SK-N-SH (cell line): Measurements from ENCODE around the gene TRMT10A. TPM values are rescaled to one million over a fixed set of nuclear protein-coding genes. Genes with fewer than 3 reads are reported as not detected.

ENCODE experiments used
- CTCF ChIA-PET: fragments of 300-600, 350-600 bp; formaldehyde crosslinking; extraction: SDS; loops from one replicate; lab custom pipeline; 2021; lab: Yijun Ruan, JAX
- POLR2A ChIA-PET: fragments of 350-600 bp; sonication (Branson Sonifier 250); formaldehyde crosslinking; extraction: SDS; loops from one replicate; lab custom pipeline; 2020; ENCODE audit warnings: antibody characterized with exemption, inconsistent platforms; lab: Yijun Ruan, JAX
- DNase-seq: peaks from one replicate; pipeline ENCODE4 v3.0.0; 2012
- H2AFZ ChIP-seq: fragments of 200-600 bp; sonication (generic); 2 replicates; pipeline ENCODE4 v1.8.1; 2016; ENCODE audit warnings: antibody characterized with exemption, mild to moderate bottlenecking, low read depth
- H3F3A ChIP-seq: fragments of 200-600 bp; sonication (generic); replicated peaks from 2 replicates; pipeline ENCODE3; 2016; ENCODE audit warnings: antibody characterized with exemption, mild to moderate bottlenecking; ENCODE audit not compliant: insufficient read depth
- H3K27ac ChIP-seq, 2 experiments: fragments of 200-500 bp in 1 of 2; fragments of 200-600 bp in 1 of 2; sonication (Bioruptor generic) in 1 of 2; sonication (generic), shearing (Covaris generic) in 1 of 2; 2 replicates each; pipeline versions ENCODE4 v1.5.1 to v1.6.1; 2014 to 2016; ENCODE audit warnings: low read depth in 2 of 2, inconsistent platforms in 1 of 2, low read length in 1 of 2, mild to moderate bottlenecking in 1 of 2, mixed read lengths in 1 of 2
- H3K27me3 ChIP-seq: fragments of 200-600 bp; sonication (generic), shearing (Covaris generic); 2 replicates; pipeline ENCODE4 v1.6.1; 2016; ENCODE audit warnings: mixed run types; ENCODE audit not compliant: insufficient read depth
- H3K36me3 ChIP-seq, 2 experiments: fragments of 200-500 bp in 1 of 2; fragments of 200-600 bp in 1 of 2; sonication (Bioruptor generic) in 1 of 2; sonication (generic) in 1 of 2; replicated peaks in 1 of 2; 2 replicates each; pipeline versions ENCODE3 to v1.5.1; 2014 to 2016; ENCODE audit warnings: low read length in 1 of 2, mild to moderate bottlenecking in 1 of 2; ENCODE audit not compliant: insufficient read depth in 2 of 2, control insufficient read depth in 1 of 2
- H3K4me1 ChIP-seq, 2 experiments: fragments of 200-500 bp in 1 of 2; fragments of 200-600 bp in 1 of 2; sonication (Bioruptor generic) in 1 of 2; sonication (generic), shearing (Covaris generic) in 1 of 2; 2 replicates each; pipeline versions ENCODE4 v1.5.1 to v1.6.1; 2014 to 2016; ENCODE audit warnings: low read depth in 1 of 2, low read length in 1 of 2, mixed run types in 1 of 2; ENCODE audit not compliant: insufficient read depth in 2 of 2, control insufficient read depth in 1 of 2
- H3K4me2 ChIP-seq: fragments of 200-600 bp; sonication (generic), shearing (Covaris generic); 2 replicates; pipeline ENCODE4 v1.6.1; 2017; ENCODE audit warnings: mixed run types
- H3K4me3 ChIP-seq, 2 experiments: fragments of 200-500 bp in 1 of 2; fragments of 200-600 bp in 1 of 2; sonication (Bioruptor generic) in 1 of 2; sonication (generic), shearing (Covaris generic) in 1 of 2; 2 replicates each; pipeline versions ENCODE4 v1.5.1 to v1.8.1; 2014 to 2016; ENCODE audit warnings: low read depth in 2 of 2, inconsistent platforms in 1 of 2, low read length in 1 of 2, mild to moderate bottlenecking in 1 of 2, mixed read lengths in 1 of 2, moderate library complexity in 1 of 2
- H3K79me2 ChIP-seq: fragments of 200-600 bp; sonication (generic); 2 replicates; pipeline ENCODE4 v1.8.1; 2017; ENCODE audit warnings: mild to moderate bottlenecking; ENCODE audit not compliant: insufficient read depth
- H3K9ac ChIP-seq: fragments of 200-600 bp; sonication (generic); 2 replicates; pipeline ENCODE4 v1.6.1; 2017; ENCODE audit warnings: mixed run types
- H3K9me2 ChIP-seq: fragments of 200-600 bp; sonication (generic); 2 replicates; pipeline ENCODE4 v1.6.1; 2017; ENCODE audit warnings: mixed run types
- H3K9me3 ChIP-seq: fragments of 200-600 bp; sonication (generic); 2 replicates; pipeline ENCODE4 v1.6.1; 2017; ENCODE audit warnings: mixed run types, mild to moderate bottlenecking, moderate library complexity
- H4K20me1 ChIP-seq: fragments of 200-600 bp; sonication (generic); 2 replicates; pipeline ENCODE4 v1.6.1; 2017; ENCODE audit warnings: mild to moderate bottlenecking, mixed run types; ENCODE audit not compliant: insufficient read depth
- CHD2 ChIP-seq: fragments of 150-350 bp; IDR thresholded peaks from 2 replicates; pipeline ENCODE4 v1.6.1; 2018; ENCODE audit warnings: low read length; ENCODE audit not compliant: partially characterized antibody
- ELF1 ChIP-seq: IDR thresholded peaks from 2 replicates; pipeline ENCODE4 v1.4.0; 2012
- EP300 ChIP-seq, 2 experiments: IDR thresholded peaks; 2 replicates each; pipeline versions ENCODE4 v1.4.0 to v1.6.1; 2012; ENCODE audit warnings: borderline replicate concordance in 1 of 2, low read depth in 1 of 2, low read length in 1 of 2
- FOSL2 ChIP-seq: IDR thresholded peaks from 2 replicates; pipeline ENCODE4 v1.4.0; 2012; ENCODE audit warnings: low read depth, mild to moderate bottlenecking, moderate library complexity, borderline replicate concordance
- FOXJ3 ChIP-seq: sonication (generic); formaldehyde crosslinking; IDR thresholded peaks from 2 replicates; pipeline ENCODE4 v1.5.1; 2020; ENCODE audit warnings: mild to moderate bottlenecking, missing genetic modification reagents
- FOXM1 ChIP-seq: IDR thresholded peaks from 2 replicates; pipeline ENCODE4 v1.4.0; 2012; ENCODE audit warnings: low read depth, mild to moderate bottlenecking
- GABPA ChIP-seq: IDR thresholded peaks from 2 replicates; pipeline ENCODE4 v1.4.0; 2012; ENCODE audit warnings: low read depth, mild to moderate bottlenecking
- IRF3 ChIP-seq: fragments of 150-350 bp; IDR thresholded peaks from 2 replicates; pipeline ENCODE4 v1.6.1; 2016; ENCODE audit warnings: mild to moderate bottlenecking, low read depth, low read length
- MEF2A ChIP-seq: IDR thresholded peaks from 2 replicates; pipeline ENCODE4 v1.4.0; 2012; ENCODE audit warnings: low read depth, borderline replicate concordance
- NRF1 ChIP-seq: IDR thresholded peaks from 2 replicates; pipeline ENCODE4 v1.6.1; 2012; ENCODE audit warnings: low read depth, mild to moderate bottlenecking, low read length
- PBX3 ChIP-seq: IDR thresholded peaks from 2 replicates; pipeline ENCODE4; 2012
- RCOR1 ChIP-seq: fragments of 150-350 bp; IDR thresholded peaks from 2 replicates; pipeline ENCODE4 v1.6.1; 2017; ENCODE audit warnings: antibody characterized with exemption, low read length
- RFX5 ChIP-seq: IDR thresholded peaks from 2 replicates; pipeline ENCODE4 v1.6.1; 2012; ENCODE audit warnings: mild to moderate bottlenecking, improper control_type of control experiment, low read length
- SIN3A ChIP-seq: IDR thresholded peaks from 2 replicates; pipeline ENCODE4 v1.6.1; 2012; ENCODE audit warnings: low read depth, mild to moderate bottlenecking, low read length, moderate library complexity, borderline replicate concordance
- TAF1 ChIP-seq: IDR thresholded peaks from 2 replicates; pipeline ENCODE4 v1.6.1; 2012; ENCODE audit warnings: low read depth, mild to moderate bottlenecking, low read length, moderate library complexity, borderline replicate concordance
- TCF12 ChIP-seq: IDR thresholded peaks from 2 replicates; pipeline ENCODE4 v1.4.0; 2012
- TEAD4 ChIP-seq: IDR thresholded peaks from 2 replicates; pipeline ENCODE4 v1.4.0; 2012; ENCODE audit warnings: mild to moderate bottlenecking, borderline replicate concordance; ENCODE audit not compliant: insufficient read depth
- USF1 ChIP-seq: IDR thresholded peaks from 2 replicates; pipeline ENCODE4 v1.4.0; 2012; ENCODE audit warnings: low read depth, borderline replicate concordance
- USF2 ChIP-seq: fragments of 150-350 bp; IDR thresholded peaks from 2 replicates; pipeline ENCODE4 v1.6.1; 2017; ENCODE audit warnings: antibody characterized with exemption, low read length, low read depth, borderline replicate concordance
- ZBTB33 ChIP-seq: IDR thresholded peaks from 2 replicates; pipeline ENCODE4 v1.4.0; 2012; ENCODE audit warnings: low read depth, borderline replicate concordance
- WGBS: methylation state at CpG from one replicate; pipeline ENCODE4 v1.1.6; 2017; ENCODE audit warnings: low lambda C conversion rate; 5-methylcytosine and 5-hydroxymethylcytosine counted together
- polyA plus RNA-seq, 3 experiments: library from polyadenylated mRNA; depleted of rRNA; stranded (reverse); fragments of >200 nt; gene quantifications; 2 replicates each; pipeline ENCODE4 v1.2.3, GENCODE V29; 2012

Gene TRMT10A
- polyA plus RNA-seq, 1 of the 3 experiments (the other 2 are of a cell fraction) = 2.4 TPM

GRCh38 chr4:99606716-99607115 is 42.9 kb upstream of the TRMT10A start:
- Histone ChIP-seq H3K36me3 (no peaks in the 10 kb centered on the region), H3K9me3 (no peaks in the 10 kb centered on the region), H2AFZ (no peak overlapping the region)
- no peak for DNase-seq
- TF ChIP-seq USF2 = no peak
- no peak for TF ChIP-seq CHD2
- TF ChIP-seq FOXJ3 = no peak
- TF ChIP-seq TCF12 = no peak
- TF ChIP-seq ELF1 = no peak
- no peak for TF ChIP-seq ZBTB33
- TF ChIP-seq RFX5 = no peak
- TF ChIP-seq TAF1 = no peak
- TF ChIP-seq, all 33 proteins: peak for 0
- WGBS = 55% methylated on average over 2 of the region's 2 CpGs
- CTCF ChIA-PET = no interaction called here
- Histone ChIP-seq H3K4me2 (no peak overlapping the region), H3K4me3 (no peak overlapping the region), H4K20me1 (no peaks in the 10 kb centered on the region), H3K27ac (no peak overlapping the region), H3K27me3 (no peaks in the 10 kb centered on the region), H3K4me1 (no peaks in the 10 kb centered on the region), H3F3A (no peaks in the 10 kb centered on the region), H3K9me2 (no peaks in the 10 kb centered on the region), H3K79me2 (no peaks in the 10 kb centered on the region), H3K9ac (no peak overlapping the region)
- POLR2A ChIA-PET = no interaction called here

- ChIA-PET POLR2A (no interaction called here), CTCF (interaction anchor here (0.6 kb wide), 1 partner anchor 41 kb away, joined by 4 read pairs; no protein-coding TSS in a partner anchor)
- no peak overlapping the region for H3K27ac ChIP-seq
- no peak for DNase-seq
- H3K4me1 ChIP-seq = no peaks in the 10 kb centered on the region
- no peaks in the 10 kb centered on the region for H4K20me1 ChIP-seq
- no peaks in the 10 kb centered on the region for H3K36me3 ChIP-seq
- no peaks in the 10 kb centered on the region for H3K27me3 ChIP-seq
- no peaks in the 10 kb centered on the region for H3K9me2 ChIP-seq
- no peak overlapping the region for H3K9ac ChIP-seq
- TF ChIP-seq TEAD4 (no peak), SIN3A (no peak), ELF1 (no peak), PBX3 (no peak), FOXM1 (no peak), FOXJ3 (no peak), USF1 (no peak), NRF1 (no peak), FOSL2 (no peak), EP300 (IDR thresholded peaks at IDR 0.05; ENCODE audit: borderline replicate concordance in 1 of 2, low read depth in 1 of 2, low read length in 1 of 2) (no peak), USF2 (no peak), MEF2A (no peak), GABPA (no peak), IRF3 (no peak), RCOR1 (no peak), RFX5 (no peak)
- 87% methylated on average over 2 of the region's 2 CpGs for WGBS
- no peaks in the 10 kb centered on the region for H3K9me3 ChIP-seq
- H3K79me2 ChIP-seq = no peaks in the 10 kb centered on the region
- H3K4me3 ChIP-seq = no peak overlapping the region
- H3F3A ChIP-seq = no peaks in the 10 kb centered on the region
- H3K4me2 ChIP-seq = no peak overlapping the region
- H2AFZ ChIP-seq = no peak overlapping the region
Observed at GRCh38 chr4:99594818-99595217, 31.0 kb upstream of the TRMT10A start.
